SU-DHL-6 (cell line): ENCODE results near the gene DHRS1.

Experiments used
- H2AFZ ChIP-seq: fragments of 200-600 bp; sonication (generic); 2 replicates; pipeline ENCODE4 v1.6.1; 2014; ENCODE audit warnings: low read depth, mild to moderate bottlenecking, moderate library complexity, mixed read lengths, antibody characterized with exemption, low read length; ENCODE audit not compliant: severe bottlenecking
- H3F3A ChIP-seq: fragments of 200-600 bp; shearing (Covaris generic); 2 replicates; pipeline ENCODE4 v1.6.0; 2016; ENCODE audit warnings: antibody characterized with exemption, mild to moderate bottlenecking; ENCODE audit not compliant: insufficient read depth
- H3K27ac ChIP-seq: fragments of 200-600 bp; sonication (generic); 2 replicates; pipeline ENCODE4 v1.5.1; 2016; ENCODE audit warnings: low read depth, mild to moderate bottlenecking, low read length, moderate library complexity, mixed read lengths
- H3K27me3 ChIP-seq: fragments of 200-600 bp; sonication (generic), shearing (Covaris generic); 2 replicates; pipeline ENCODE4 v1.6.0; 2014; ENCODE audit warnings: mild to moderate bottlenecking, low read length
- H3K36me3 ChIP-seq: fragments of 200-600 bp; sonication (generic); 2 replicates; pipeline ENCODE4 v1.6.1; 2014; ENCODE audit warnings: mild to moderate bottlenecking, low read length, mixed read lengths
- H3K4me2 ChIP-seq: fragments of 300-600, 200-600 bp; shearing (Covaris generic), sonication (generic); 2 replicates; pipeline ENCODE4 v1.6.0; 2014; ENCODE audit warnings: low read length, low read depth, mild to moderate bottlenecking; ENCODE audit not compliant: poor library complexity, severe bottlenecking
- H3K4me3 ChIP-seq: fragments of 200-600 bp; sonication (generic); 2 replicates; pipeline ENCODE4 v1.5.1; 2014; ENCODE audit warnings: antibody characterized with exemption, low read length, mild to moderate bottlenecking, mixed read lengths; ENCODE audit not compliant: insufficient read depth, poor library complexity, severe bottlenecking
- H3K79me2 ChIP-seq: fragments of 200-600 bp; sonication (generic); 2 replicates; pipeline ENCODE4 v1.6.1; 2014; ENCODE audit warnings: mild to moderate bottlenecking, low read length, moderate library complexity; ENCODE audit not compliant: insufficient read depth
- H3K9ac ChIP-seq: fragments of 200-600 bp; sonication (generic); 2 replicates; pipeline ENCODE4 v1.7.0; 2014; ENCODE audit warnings: mild to moderate bottlenecking, low read length
- H3K9me2 ChIP-seq: fragments of 200-600 bp; sonication (generic); replicated peaks from 2 replicates; pipeline ENCODE4 v1.6.1; 2014; ENCODE audit warnings: low read length; ENCODE audit not compliant: insufficient read depth
- H3K9me3 ChIP-seq: fragments of 200-600 bp; sonication (generic); 2 replicates; pipeline ENCODE4 v1.6.1; 2014; ENCODE audit warnings: low read length, mixed read lengths; ENCODE audit not compliant: insufficient read depth
- H4K20me1 ChIP-seq: fragments of 200-600 bp; sonication (generic); 2 replicates; pipeline ENCODE4 v1.6.1; 2014; ENCODE audit warnings: low read depth, mild to moderate bottlenecking, antibody characterized with exemption, low read length, moderate library complexity, mixed read lengths
- EZH2phosphoT487 ChIP-seq: fragments of 200-600 bp; sonication (generic), shearing (Covaris generic); conservative IDR thresholded peaks from 2 replicates; pipeline ENCODE4 v1.6.1; 2018; ENCODE audit warnings: mild to moderate bottlenecking, antibody characterized with exemption, low read length, moderate library complexity, mixed read lengths
- TF ChIP-seq, protein P1 (sequence below): fragments of 200-600 bp; sonication (generic); IDR thresholded peaks from one replicate; pipeline ENCODE4 v1.5.1; 2017; ENCODE audit warnings: antibody characterized with exemption, mild to moderate bottlenecking, low read length, moderate library complexity; ENCODE audit not compliant: insufficient read depth, poor library complexity, severe bottlenecking

DHRS1 gene

GRCh38 chr14:24313913-24314312, 14.3 kb upstream of the DHRS1 start:
- Histone ChIP-seq H3K4me3 (no peak overlapping the region), H3K9me2 (no peaks in the 10 kb centered on the region), H2AFZ (no peak overlapping the region), H4K20me1 (no peaks in the 10 kb centered on the region), H3K79me2 (no peaks in the 10 kb centered on the region), H3K27ac (no peak overlapping the region), H3K4me2 (no peak overlapping the region), H3F3A (no peaks in the 10 kb centered on the region), H3K9me3 (no peaks in the 10 kb centered on the region), H3K9ac (no peak overlapping the region), H3K27me3 (no peaks in the 10 kb centered on the region), H3K36me3 (no peaks in the 10 kb centered on the region)
- no peak for TF ChIP-seq EZH2phosphoT487
- TF ChIP-seq, protein P1, sequence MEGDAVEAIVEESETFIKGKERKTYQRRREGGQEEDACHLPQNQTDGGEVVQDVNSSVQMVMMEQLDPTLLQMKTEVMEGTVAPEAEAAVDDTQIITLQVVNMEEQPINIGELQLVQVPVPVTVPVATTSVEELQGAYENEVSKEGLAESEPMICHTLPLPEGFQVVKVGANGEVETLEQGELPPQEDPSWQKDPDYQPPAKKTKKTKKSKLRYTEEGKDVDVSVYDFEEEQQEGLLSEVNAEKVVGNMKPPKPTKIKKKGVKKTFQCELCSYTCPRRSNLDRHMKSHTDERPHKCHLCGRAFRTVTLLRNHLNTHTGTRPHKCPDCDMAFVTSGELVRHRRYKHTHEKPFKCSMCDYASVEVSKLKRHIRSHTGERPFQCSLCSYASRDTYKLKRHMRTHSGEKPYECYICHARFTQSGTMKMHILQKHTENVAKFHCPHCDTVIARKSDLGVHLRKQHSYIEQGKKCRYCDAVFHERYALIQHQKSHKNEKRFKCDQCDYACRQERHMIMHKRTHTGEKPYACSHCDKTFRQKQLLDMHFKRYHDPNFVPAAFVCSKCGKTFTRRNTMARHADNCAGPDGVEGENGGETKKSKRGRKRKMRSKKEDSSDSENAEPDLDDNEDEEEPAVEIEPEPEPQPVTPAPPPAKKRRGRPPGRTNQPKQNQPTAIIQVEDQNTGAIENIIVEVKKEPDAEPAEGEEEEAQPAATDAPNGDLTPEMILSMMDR = no peak

DNA sequence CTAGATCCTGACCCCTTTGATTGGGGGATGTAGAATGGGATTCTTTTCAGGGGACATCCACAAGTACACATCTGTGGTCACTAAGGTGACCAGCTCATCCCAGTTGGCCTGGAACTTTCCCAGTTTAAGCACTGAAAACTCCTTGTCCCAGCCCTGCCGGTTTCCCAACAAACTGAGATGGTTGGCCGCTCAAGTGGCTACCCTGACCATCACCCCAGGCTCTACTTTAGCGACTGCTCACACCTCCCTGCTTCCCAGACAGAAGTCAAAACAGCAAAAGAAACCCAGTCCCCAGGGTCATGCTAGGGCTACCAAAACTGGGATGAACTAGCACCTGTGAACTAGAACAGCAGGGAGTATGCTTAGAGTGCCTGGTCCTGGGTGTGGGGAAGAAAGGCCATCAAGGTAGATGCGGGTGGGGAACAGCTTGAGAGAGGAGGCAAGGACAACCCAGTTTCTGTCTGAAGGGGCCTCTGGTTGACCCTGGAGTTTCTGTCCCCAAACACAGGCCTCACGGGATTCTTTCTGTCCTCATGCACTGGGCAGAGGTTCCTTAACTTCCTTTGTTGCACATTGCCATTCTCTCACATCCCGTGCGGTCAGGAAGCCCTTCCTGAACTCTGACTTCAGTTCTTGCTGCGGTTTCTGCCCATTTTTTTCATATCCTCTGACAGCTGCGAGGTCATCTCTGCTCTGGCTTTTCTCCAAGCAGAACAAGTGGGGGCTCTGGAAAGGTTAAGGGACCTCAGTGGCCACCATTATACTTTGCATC, 13.3 kb upstream of the DHRS1 start:
- Histone ChIP-seq H2AFZ (no peak overlapping the region), H3K27me3 (no peaks in the 10 kb centered on the region), H3K9ac (no peak overlapping the region), H3F3A (no peaks in the 10 kb centered on the region), H3K4me2 (no peak overlapping the region), H3K27ac (no peak overlapping the region), H4K20me1 (no peaks in the 10 kb centered on the region), H3K4me3 (no peak overlapping the region), H3K9me2 (no peaks in the 10 kb centered on the region), H3K79me2 (no peaks in the 10 kb centered on the region), H3K36me3 (no peaks in the 10 kb centered on the region), H3K9me3 (no peaks in the 10 kb centered on the region)
- TF ChIP-seq EZH2phosphoT487 = no peak
- TF ChIP-seq, protein P1 = no peak

- Histone ChIP-seq H3K27me3 (no peaks in the 10 kb centered on the region), H3K36me3 (no peaks in the 10 kb centered on the region), H3K4me3 (no peak overlapping the region), H3F3A (no peaks in the 10 kb centered on the region), H4K20me1 (no peaks in the 10 kb centered on the region), H3K9ac (peak overlapping the region; percentile 44; the same call in 1 of the 2 replicates), H3K27ac (no peak overlapping the region), H2AFZ (no peak overlapping the region), H3K9me2 (no peaks in the 10 kb centered on the region), H3K79me2 (no peaks in the 10 kb centered on the region), H3K9me3 (no peaks in the 10 kb centered on the region), H3K4me2 (peak overlapping the region; percentile 44)
- TF ChIP-seq EZH2phosphoT487 = no peak
- TF ChIP-seq, protein P1 = no peak
These were observed 12.4 kb upstream of the DHRS1 start for GRCh38 chr14:24311837-24312615.
